Kidney capillary endothelial cell (primary cell): ENCODE data around the gene MSH5.
"Not testable (repeated sequence)": the region's sequence is repeated elsewhere in the genome, so short reads cannot be mapped to it uniquely, and the experiment has no call there.

Source experiments
- DNase-seq: peaks from one replicate; pipeline ENCODE4 v3.0.0-alpha.2; 2018; ENCODE audit warnings: low spot score

Gene MSH5

GRCh38 chr6:31801031-31801927, 61.5 kb downstream of the MSH5 start:
- DNase-seq = not testable (repeated sequence)

- no peak for DNase-seq
Observed at GRCh38 chr6:31805939-31806469, 66.2 kb downstream of the MSH5 start.

GRCh38 chr6:31806470-31807272, 66.9 kb downstream of the MSH5 start, which contains the start of gene LSM2:
Gene LSM2 (minus strand): TSS chr6:31806966. CDS start chr6:31806757, 209 bp downstream.
- DNase-seq = peak; percentile 96

- DNase-seq = not testable (repeated sequence)
Observed at GRCh38 chr6:31808599-31808998, 68.8 kb downstream of the MSH5 start.

GRCh38 chr6:31811645-31812044, 71.8 kb downstream of the MSH5 start:
- DNase-seq = no peak
